K562 (cell line): ENCODE data around the gene HSPA1L. TPM values are rescaled to one million over a fixed set of nuclear protein-coding genes. Genes with fewer than 3 reads are reported as not detected.
A peak's percentile ranks its signal among the peaks of the same experiment; 100 is the strongest.

ENCODE experiments used
- CBX3 ChIP-seq, 2 experiments: IDR thresholded peaks; 1 replicate in 1 of 2; 2 replicates in 1 of 2; pipeline ENCODE4 v1.6.1; 2012; ENCODE audit warnings: inconsistent platforms in 2 of 2, low read length in 2 of 2, borderline replicate concordance in 1 of 2, control low read depth in 1 of 2
- CREB3 ChIP-seq: fragments of 450-650 bp; conservative IDR thresholded peaks from 2 replicates; pipeline ENCODE4 v1.6.1; 2016; ENCODE audit warnings: missing genetic modification characterization, low read depth, mild to moderate bottlenecking, missing compliant biosample characterization, moderate library complexity
- GABPB1 ChIP-seq: sonication (generic); formaldehyde crosslinking; IDR thresholded peaks from 2 replicates; pipeline ENCODE4 v1.8.0; 2022; ENCODE audit warnings: mild to moderate bottlenecking, missing genetic modification reagents
- KHSRP ChIP-seq: fragments of 450-650 bp; IDR thresholded peaks from 2 replicates; pipeline ENCODE4 v1.6.1; 2017
- LEF1 ChIP-seq: fragments of 450-650 bp; IDR thresholded peaks from 2 replicates; pipeline ENCODE4 v1.6.1; 2016; ENCODE audit warnings: mild to moderate bottlenecking
- MEF2D ChIP-seq: conservative IDR thresholded peaks from 2 replicates; pipeline ENCODE4 v1.6.1; 2016; ENCODE audit warnings: low read depth, missing genetic modification characterization, missing compliant biosample characterization
- NFIX ChIP-seq: fragments of 250-450 bp; sonication (Bioruptor Pico); IDR thresholded peaks from 2 replicates; pipeline ENCODE4 v1.4.0; 2020; ENCODE audit warnings: low read depth, mild to moderate bottlenecking, moderate library complexity
- NKRF ChIP-seq: fragments of 450-650 bp; IDR thresholded peaks from 2 replicates; pipeline ENCODE4 v1.6.1; 2016; ENCODE audit warnings: borderline replicate concordance
- SREBF1 ChIP-seq: fragments of 150-350 bp; IDR thresholded peaks from 2 replicates; pipeline ENCODE4 v1.6.1; 2014; ENCODE audit warnings: antibody characterized with exemption, low read depth, low read length, borderline replicate concordance
- SRF ChIP-seq, 2 experiments: fragments of 250-450, 450-650 bp in 1 of 2; sonication (Bioruptor Pico) in 1 of 2; sonication (generic) in 1 of 2; formaldehyde crosslinking; IDR thresholded peaks; 2 replicates each; pipeline versions ENCODE4 v1.5.0 to v1.5.1; 2020 to 2022; ENCODE audit warnings: mild to moderate bottlenecking in 1 of 2, missing genetic modification reagents in 1 of 2
- STAT5A ChIP-seq: IDR thresholded peaks from 2 replicates; pipeline ENCODE4 v1.6.1; 2012; ENCODE audit warnings: low read length, inconsistent platforms, borderline replicate concordance
- TAF1 ChIP-seq: IDR thresholded peaks from 2 replicates; pipeline ENCODE4 v1.6.1; 2011; ENCODE audit warnings: mild to moderate bottlenecking, low read length, moderate library complexity; ENCODE audit not compliant: insufficient read depth, control insufficient read depth, severe bottlenecking; ENCODE audit errors: extremely low read depth
- TEAD2 ChIP-seq: fragments of 450-650 bp; IDR thresholded peaks from 2 replicates; pipeline ENCODE4 v1.6.1; 2016; ENCODE audit warnings: missing genetic modification characterization, control low read depth, missing compliant biosample characterization
- UBTF ChIP-seq, 2 experiments: IDR thresholded peaks; 2 replicates each; pipeline ENCODE4 v1.6.1; 2012; ENCODE audit warnings: improper control_type of control experiment in 2 of 2, low read depth in 2 of 2, low read length in 2 of 2, borderline replicate concordance in 1 of 2
- ZFX ChIP-seq: sonication (generic); formaldehyde crosslinking; IDR thresholded peaks from 2 replicates; pipeline ENCODE4 v1.8.0; 2022; ENCODE audit warnings: mild to moderate bottlenecking, missing genetic modification reagents, moderate library complexity
- ZHX1 ChIP-seq: fragments of 150-350 bp; conservative IDR thresholded peaks from 2 replicates; pipeline ENCODE4 v1.6.1; 2014; ENCODE audit warnings: low read length
- ZNF263 ChIP-seq: sonication (generic); formaldehyde crosslinking; IDR thresholded peaks from 2 replicates; pipeline ENCODE4 v1.8.0; 2022; ENCODE audit warnings: mild to moderate bottlenecking, missing genetic modification reagents, borderline replicate concordance
- ZNF561 ChIP-seq: fragments of 450-650 bp; formaldehyde crosslinking; conservative IDR thresholded peaks from 2 replicates; pipeline ENCODE4 v1.4.0; 2020; ENCODE audit warnings: mild to moderate bottlenecking, moderate library complexity
- ZZZ3 ChIP-seq: fragments of 450-650 bp; IDR thresholded peaks from 2 replicates; pipeline ENCODE4 v1.6.1; 2016; ENCODE audit warnings: antibody characterized with exemption, mild to moderate bottlenecking, moderate library complexity
- polyA plus RNA-seq, 8 experiments: library from polyadenylated mRNA; depleted of rRNA in 4 of 8; stranded (reverse) in 5 of 8; unstranded in 3 of 8; fragments of >200 nt; fragmentation: Nextera tagmentation in 2 of 8; fragmentation: Illumina TruSeq in 1 of 8; extraction: Ambion mirVana in 2 of 8; extraction: Trizol in 1 of 8; gene quantifications; 2 replicates each; pipeline versions ENCODE4 v1.2.1 to v1.2.3, GENCODE V29; 2011 to 2014; ENCODE audit warnings: inconsistent platforms in 1 of 8, missing spikeins in 1 of 8
- total RNA-seq, 7 experiments: library from RNA; depleted of rRNA in 6 of 7; stranded (reverse); fragments of >200 nt in 6 of 7; fragmentation: Illumina TruSeq in 2 of 7; extraction: Trizol in 2 of 7; gene quantifications; 2 replicates each; pipeline versions ENCODE4 v1.2.1 to v1.2.3, GENCODE V29; 2011 to 2021; ENCODE audit warnings: low replicate concordance in 1 of 7

The HSPA1L gene
- total and polyA plus RNA-seq, 9 of the 15 experiments (the other 6 are each of a cell fraction or from before 2014, with no cell fraction given), result 0.14 to 2.1 (median 1.3) TPM

DNA sequence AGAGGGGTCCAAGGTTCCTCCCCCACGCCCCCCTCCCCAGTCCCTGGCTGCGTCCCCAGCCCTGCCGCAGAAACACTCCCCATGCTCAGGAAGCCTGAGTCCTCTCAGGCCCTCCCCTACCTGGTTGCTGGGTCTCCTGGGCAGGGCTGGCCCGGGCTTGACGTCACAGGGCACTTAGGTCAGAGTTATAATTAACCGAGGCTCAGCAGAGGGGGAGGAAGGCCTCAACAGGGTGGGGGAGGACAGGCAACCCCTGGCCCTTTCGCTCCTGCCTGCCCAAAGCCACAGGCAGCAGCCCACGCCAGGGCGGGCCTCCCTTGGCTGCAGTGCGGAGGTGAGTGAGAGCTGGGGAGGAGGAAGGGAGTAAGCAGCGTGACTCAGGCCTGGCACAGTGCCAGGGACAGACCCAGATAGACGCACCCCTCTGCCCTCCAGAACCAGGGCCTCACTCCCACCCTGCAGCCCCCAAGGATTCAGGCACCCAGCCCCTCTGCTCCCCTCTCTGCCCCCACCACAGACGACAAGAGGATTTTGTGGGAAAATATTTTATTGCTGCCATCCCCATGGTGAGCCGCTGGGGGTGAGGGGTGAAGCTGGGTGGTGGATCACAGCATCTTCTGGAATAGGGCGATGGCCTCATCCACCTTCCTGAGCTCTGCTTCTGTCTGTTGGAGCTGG is 38.0 kb downstream of the HSPA1L start, which contains the start of gene VWA7 (continued):
- TF ChIP-seq NKRF, result no peak
- TF ChIP-seq TAF1, result peak; percentile 87
- peak in 1 of 2 experiments; percentile 98; a peak in 2 of 4 replicates for TF ChIP-seq UBTF (IDR thresholded peaks at IDR 0.05; ENCODE audit: borderline replicate concordance in 1 of 2, low read depth in 2 of 2, low read length in 2 of 2)
- TF ChIP-seq CBX3 (IDR thresholded peaks at IDR 0.05; ENCODE audit: borderline replicate concordance in 1 of 2, low read length in 2 of 2), result peak in 1 of 2 experiments; percentile 95; a peak in 2 of 3 replicates
- peak in 1 of 2 experiments; percentile 79; a peak in 1 of 4 replicates for TF ChIP-seq SRF (CRISPR knock-in tag; IDR thresholded peaks at IDR 0.05)
- TF ChIP-seq ZFX (CRISPR knock-in tag), result peak; percentile 61; the same call in 1 of the 2 replicates
- peak; percentile 100 for TF ChIP-seq NFIX (CRISPR knock-in tag)
- peak; percentile 99 for TF ChIP-seq LEF1
- TF ChIP-seq TEAD2 (tag), result no peak
- peak; percentile 98 for TF ChIP-seq MEF2D (tag)
- peak; percentile 85; the same call in 1 of the 2 replicates for TF ChIP-seq GABPB1 (CRISPR knock-in tag)
- no peak for TF ChIP-seq ZNF561 (CRISPR knock-in tag)
- peak; percentile 71; the same call in 1 of the 2 replicates for TF ChIP-seq STAT5A
- TF ChIP-seq ZZZ3, result no peak
- 0 out of 2 replicates have a peak, but pooled peaks have one; percentile 68 for TF ChIP-seq SREBF1
- peak; percentile 90 for TF ChIP-seq ZNF263 (CRISPR knock-in tag)
- peak; percentile 81; the same call in 1 of the 2 replicates for TF ChIP-seq ZHX1
- TF ChIP-seq CREB3 (tag), result 0 out of 2 replicates have a peak, but pooled peaks have one; percentile 20
- peak; percentile 75 for TF ChIP-seq KHSRP
